Measurements from ENCODE around the gene TTC14. TPM values are rescaled to one million over a fixed set of nuclear protein-coding genes. Genes with fewer than 3 reads are reported as not detected.

Gene TTC14
- total RNA-seq, 6 experiments from 2014 or later = 25.5 to 30.4 (median 27.2) TPM

DNA sequence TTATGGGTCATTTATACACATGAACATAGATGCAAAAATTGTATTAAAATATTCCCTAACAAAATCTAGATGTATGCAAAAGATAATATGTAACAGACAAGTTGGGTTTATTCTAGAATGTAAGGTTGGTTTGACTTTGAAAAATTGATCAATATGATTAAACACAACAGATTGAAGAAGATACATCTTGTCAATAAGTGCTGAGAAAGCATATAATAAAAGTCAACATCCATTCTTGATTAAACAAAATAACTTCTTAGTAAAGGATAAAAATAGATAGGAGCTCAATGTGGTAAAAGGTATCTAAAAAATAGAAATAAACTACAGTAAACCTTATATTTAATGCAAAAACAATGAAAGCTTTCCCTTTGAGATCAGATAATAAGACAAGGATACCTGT is 39.0 kb downstream of the TTC14 start:
- Mint-ChIP-seq H3K9me3 (no peaks in the 10 kb centered on the region), H3K27me3 (ENCODE audit: insufficient read depth) (no peaks in the 10 kb centered on the region; the same call in 1 of the 2 replicates), H3K4me3 (no peak overlapping the region), H3K4me1 (ENCODE audit: low read depth) (no peaks in the 10 kb centered on the region), H3K27ac (no peak overlapping the region), H3K36me3 (ENCODE audit: low read depth) (no peaks in the 10 kb centered on the region)
- DNase-seq = no peak
- TF ChIP-seq CTCF (IDR thresholded peaks at IDR 0.05) = no peak

GRCh38 chr3:180646187-180646790 is 44.3 kb downstream of the TTC14 start:
- peak; percentile 70 for TF ChIP-seq CTCF (IDR thresholded peaks at IDR 0.05)
- H3K4me3 Mint-ChIP-seq = no peak overlapping the region

GRCh38 chr3:180656406-180656805 is 54.4 kb downstream of the TTC14 start:
- no peaks in the 10 kb centered on the region for H3K9me3 Mint-ChIP-seq
- no peak overlapping the region for H3K27ac Mint-ChIP-seq
- H3K36me3 Mint-ChIP-seq (ENCODE audit: low read depth) = no peaks in the 10 kb centered on the region
- no peak for DNase-seq
- H3K27me3 Mint-ChIP-seq (ENCODE audit: insufficient read depth) = peaks cover 5% of the 10 kb centered on the region; the same call in 1 of the 2 replicates
- H3K4me1 Mint-ChIP-seq (ENCODE audit: low read depth) = peaks cover 27% of the 10 kb centered on the region
- peak overlapping the region; percentile 81 for H3K4me3 Mint-ChIP-seq
- TF ChIP-seq CTCF (IDR thresholded peaks at IDR 0.05) = no peak

More at GRCh38 chr3:180646187-180646790, 44.3 kb downstream of the TTC14 start:
- H3K9me3 Mint-ChIP-seq = no peaks in the 10 kb centered on the region
- no peaks in the 10 kb centered on the region for H3K36me3 Mint-ChIP-seq (ENCODE audit: low read depth)
- H3K27ac Mint-ChIP-seq = no peak overlapping the region
- DNase-seq = no peak
- no peaks in the 10 kb centered on the region; the same call in 1 of the 2 replicates for H3K27me3 Mint-ChIP-seq (ENCODE audit: insufficient read depth)
- no peaks in the 10 kb centered on the region for H3K4me1 Mint-ChIP-seq (ENCODE audit: low read depth)

DNA sequence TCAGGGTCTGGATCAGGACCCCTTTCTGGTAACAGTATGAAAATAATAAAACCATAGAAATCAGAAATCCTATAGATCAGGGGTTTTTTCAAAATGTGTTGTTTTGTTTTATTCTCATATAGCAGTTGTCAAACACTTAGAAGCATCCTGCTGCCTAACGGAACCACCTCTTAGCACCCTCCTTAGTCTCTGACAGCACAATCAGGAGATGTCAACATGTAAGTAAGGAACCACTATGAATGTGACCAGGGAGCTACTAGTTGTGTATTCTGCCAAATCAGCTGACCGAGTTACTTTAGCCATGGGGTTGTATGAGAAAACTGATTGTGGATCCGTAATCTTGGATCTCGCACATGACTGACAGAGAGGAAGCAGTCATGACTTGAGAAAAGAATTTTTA is 55.1 kb downstream of the TTC14 start:
- H3K4me1 Mint-ChIP-seq (ENCODE audit: low read depth) = peaks cover 27% of the 10 kb centered on the region
- H3K36me3 Mint-ChIP-seq (ENCODE audit: low read depth) = no peaks in the 10 kb centered on the region
- no peak overlapping the region for H3K27ac Mint-ChIP-seq
- no peaks in the 10 kb centered on the region for H3K9me3 Mint-ChIP-seq
- peaks cover 5% of the 10 kb centered on the region; the same call in 1 of the 2 replicates for H3K27me3 Mint-ChIP-seq (ENCODE audit: insufficient read depth)
- DNase-seq = no peak
- no peak for TF ChIP-seq CTCF (IDR thresholded peaks at IDR 0.05)
- peak overlapping the region; percentile 81 for H3K4me3 Mint-ChIP-seq

Other genes with a start within 250 kb of the TTC14 start
- gene CCDC39, start 77.3 kb downstream of the TTC14 start, total RNA-seq (2021; fragmentation: NEBNext Ultra II Directional; extraction: Animal tissue kit (Norgen Biotek cat#: 25700)) = not detected

Measured in HFFc6 (cell line).